Skeletal muscle satellite cell (primary cell): ENCODE measurements around the gene SGMS1.

Experiments
- H3K27me3 ChIP-seq: 2 replicates; pipeline ENCODE4 v1.7.0; 2013; ENCODE audit warnings: low read length; ENCODE audit not compliant: control insufficient read depth, insufficient read depth
- H3K36me3 ChIP-seq: 2 replicates; pipeline ENCODE4 v1.7.0; 2013; ENCODE audit warnings: mild to moderate bottlenecking, control low read depth, low read length; ENCODE audit not compliant: insufficient read depth
- H3K4me1 ChIP-seq: 2 replicates; pipeline ENCODE4 v1.7.0; 2013; ENCODE audit warnings: low read length; ENCODE audit not compliant: control insufficient read depth, insufficient read depth
- H3K4me2 ChIP-seq: 2 replicates; pipeline ENCODE4 v1.7.0; 2013; ENCODE audit warnings: mild to moderate bottlenecking, low read length
- H3K4me3 ChIP-seq: 2 replicates; pipeline ENCODE4 v1.7.0; 2013; ENCODE audit warnings: low read length
- H3K9ac ChIP-seq: 2 replicates; pipeline ENCODE4 v1.7.0; 2013; ENCODE audit warnings: mild to moderate bottlenecking, low read depth, low read length, moderate library complexity
- H3K9me3 ChIP-seq: replicated peaks from 2 replicates; pipeline ENCODE4 v1.7.0; 2013; ENCODE audit warnings: mild to moderate bottlenecking, control low read depth, low read length

SGMS1 gene

GRCh38 chr10:50561266-50561665 lies 62.5 kb downstream of the SGMS1 start:
- Histone ChIP-seq H3K4me2 (peak overlapping the region; percentile 22), H3K36me3 (no peaks in the 10 kb centered on the region), H3K4me1 (peaks cover 5% of the 10 kb centered on the region), H3K9me3 (no peaks in the 10 kb centered on the region), H3K9ac (no peak overlapping the region), H3K27me3 (no peaks in the 10 kb centered on the region), H3K4me3 (no peak overlapping the region)

GRCh38 chr10:50560370-50560769 lies 63.4 kb downstream of the SGMS1 start:
- Histone ChIP-seq H3K36me3 (no peaks in the 10 kb centered on the region), H3K4me2 (no peak overlapping the region), H3K9me3 (no peaks in the 10 kb centered on the region), H3K4me3 (no peak overlapping the region), H3K9ac (no peak overlapping the region), H3K27me3 (no peaks in the 10 kb centered on the region), H3K4me1 (peaks cover 5% of the 10 kb centered on the region)

GRCh38 chr10:50558371-50558770 lies 65.4 kb downstream of the SGMS1 start:
- H3K4me2 ChIP-seq: no peak overlapping the region
- no peaks in the 10 kb centered on the region for H3K27me3 ChIP-seq
- no peaks in the 10 kb centered on the region for H3K36me3 ChIP-seq
- H3K9me3 ChIP-seq: no peaks in the 10 kb centered on the region
- H3K4me3 ChIP-seq: no peak overlapping the region
- H3K9ac ChIP-seq: no peak overlapping the region
- peaks cover 5% of the 10 kb centered on the region for H3K4me1 ChIP-seq

- Histone ChIP-seq H3K4me1 (peaks cover 10% of the 10 kb centered on the region), H3K27me3 (no peaks in the 10 kb centered on the region), H3K4me3 (no peak overlapping the region), H3K9me3 (no peaks in the 10 kb centered on the region), H3K4me2 (no peak overlapping the region), H3K36me3 (no peaks in the 10 kb centered on the region), H3K9ac (no peak overlapping the region)
Measured at GRCh38 chr10:50557130-50557682, 66.5 kb downstream of the SGMS1 start.

DNA sequence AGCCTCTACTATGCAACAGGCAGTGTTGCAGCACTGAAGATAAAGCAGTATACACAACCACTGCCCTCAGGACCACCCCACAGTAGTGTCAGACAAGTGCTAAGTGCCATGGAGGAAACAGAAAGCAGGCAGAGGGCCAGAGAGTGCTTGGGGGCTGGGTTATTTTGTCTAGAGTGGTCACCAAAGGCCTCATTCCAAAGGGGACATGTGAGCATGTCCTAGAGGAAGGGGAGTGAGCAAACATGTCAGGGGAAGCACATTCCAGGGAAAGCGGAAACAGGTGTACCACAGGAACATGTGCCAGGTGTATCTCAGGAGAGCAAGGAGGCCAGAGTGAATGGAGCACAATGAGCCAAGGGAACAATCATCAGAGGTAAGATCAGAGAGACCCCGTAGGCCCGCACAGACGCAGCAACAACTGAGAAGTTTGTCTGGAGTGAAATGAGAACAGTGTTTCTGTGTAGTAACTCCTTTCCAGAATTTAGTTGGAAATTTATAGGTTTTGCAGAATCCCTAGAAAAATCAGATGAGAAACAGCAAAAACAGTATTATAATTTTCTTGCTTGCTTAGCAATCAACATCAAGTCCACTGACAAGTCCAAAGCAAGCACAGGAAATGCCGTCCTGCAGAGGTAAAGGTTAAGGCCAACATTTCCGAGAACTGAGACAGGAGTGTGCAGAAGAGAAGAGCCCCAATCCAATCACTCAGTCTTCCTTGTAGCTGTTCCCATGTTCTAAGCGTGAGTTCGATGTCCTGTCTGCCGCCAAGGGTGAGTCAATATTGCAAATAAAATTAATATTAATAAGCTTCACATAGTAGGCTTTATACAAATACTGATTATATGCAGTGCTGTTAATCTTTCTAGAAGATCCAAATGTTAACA lies 67.3 kb downstream of the SGMS1 start:
- H3K4me1 ChIP-seq: peaks cover 7% of the 10 kb centered on the region
- no peaks in the 10 kb centered on the region for H3K36me3 ChIP-seq
- H3K27me3 ChIP-seq: no peaks in the 10 kb centered on the region
- no peak overlapping the region for H3K4me2 ChIP-seq
- H3K9ac ChIP-seq: no peak overlapping the region
- H3K4me3 ChIP-seq: no peak overlapping the region
- no peaks in the 10 kb centered on the region for H3K9me3 ChIP-seq

- H3K4me2 ChIP-seq: no peak overlapping the region
- peaks cover 6% of the 10 kb centered on the region for H3K4me1 ChIP-seq
- no peaks in the 10 kb centered on the region for H3K9me3 ChIP-seq
- H3K4me3 ChIP-seq: no peak overlapping the region
- no peak overlapping the region for H3K9ac ChIP-seq
- no peaks in the 10 kb centered on the region for H3K27me3 ChIP-seq
- no peaks in the 10 kb centered on the region for H3K36me3 ChIP-seq
Measured at GRCh38 chr10:50554995-50555568, 68.7 kb downstream of the SGMS1 start.

- Histone ChIP-seq H3K9me3 (no peaks in the 10 kb centered on the region), H3K27me3 (no peaks in the 10 kb centered on the region), H3K4me3 (no peak overlapping the region), H3K4me1 (peaks cover 6% of the 10 kb centered on the region), H3K4me2 (no peak overlapping the region), H3K36me3 (no peaks in the 10 kb centered on the region), H3K9ac (no peak overlapping the region)
Measured at GRCh38 chr10:50554376-50554994, 69.3 kb downstream of the SGMS1 start.

DNA sequence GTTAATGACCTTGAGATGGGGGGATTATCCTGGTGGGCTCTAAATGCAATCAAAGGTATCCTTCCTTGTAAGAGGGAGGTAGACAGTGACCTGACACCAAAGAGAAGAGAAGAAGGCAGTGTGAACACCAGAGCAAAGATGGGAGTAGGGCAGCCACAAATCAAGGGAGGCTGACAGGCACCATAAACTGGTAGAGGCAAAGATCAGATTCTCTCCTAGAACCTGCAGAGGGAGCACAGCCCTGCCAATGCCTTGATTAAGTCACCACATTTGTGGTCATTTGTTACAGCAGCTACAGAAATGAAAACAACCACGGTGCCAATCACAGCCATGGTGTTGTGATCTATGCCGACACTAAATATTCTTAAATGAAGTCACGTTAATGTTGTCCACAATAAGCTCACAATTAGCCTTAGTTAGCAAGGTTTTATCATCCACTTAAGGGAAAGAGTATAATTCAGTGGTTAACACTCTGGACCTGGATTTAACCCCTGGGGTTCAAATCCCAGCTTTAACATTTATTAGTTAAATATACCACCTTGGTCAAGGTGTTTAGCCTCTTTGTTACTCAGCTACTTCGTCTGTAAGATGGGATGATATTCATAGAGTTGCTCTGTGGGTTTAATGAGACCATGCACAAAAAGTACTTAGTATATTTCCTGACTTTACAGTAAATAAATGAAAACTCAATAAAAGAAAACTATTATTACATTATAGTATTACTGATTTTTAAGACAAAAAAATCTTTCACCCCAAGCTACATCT lies 70.8 kb downstream of the SGMS1 start:
- no peaks in the 10 kb centered on the region for H3K9me3 ChIP-seq
- peaks cover 6% of the 10 kb centered on the region for H3K4me1 ChIP-seq
- H3K4me3 ChIP-seq: no peak overlapping the region
- H3K9ac ChIP-seq: no peak overlapping the region
- H3K36me3 ChIP-seq: no peaks in the 10 kb centered on the region
- H3K27me3 ChIP-seq: no peaks in the 10 kb centered on the region
- H3K4me2 ChIP-seq: no peak overlapping the region

DNA sequence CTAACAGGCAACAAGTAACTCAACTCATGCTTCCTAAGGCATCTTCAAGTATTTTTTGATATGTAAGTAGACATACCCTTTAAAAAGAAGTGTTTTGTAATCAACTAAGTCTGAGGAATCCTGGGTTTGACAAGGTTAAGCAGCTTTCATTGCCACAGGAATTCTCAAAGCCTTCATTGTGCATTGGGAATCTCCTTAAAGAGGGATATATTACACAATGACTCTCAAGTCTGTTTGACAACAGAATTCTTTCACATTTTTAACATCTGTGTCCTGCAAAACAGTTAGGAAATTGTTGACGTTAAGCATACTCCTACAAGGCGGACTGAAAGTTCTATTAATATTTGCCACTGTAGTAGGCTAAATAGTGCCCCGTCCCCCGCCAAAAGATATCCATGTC lies 71.4 kb downstream of the SGMS1 start:
- Histone ChIP-seq H3K4me1 (peaks cover 6% of the 10 kb centered on the region), H3K4me3 (no peak overlapping the region)

GRCh38 chr10:50551894-50552293 lies 71.9 kb downstream of the SGMS1 start:
- H3K27me3 ChIP-seq: no peaks in the 10 kb centered on the region

More for the DNA sequence above, 71.4 kb downstream of the SGMS1 start:
- Histone ChIP-seq H3K27me3 (no peaks in the 10 kb centered on the region), H3K36me3 (no peaks in the 10 kb centered on the region), H3K4me2 (no peak overlapping the region), H3K9ac (no peak overlapping the region), H3K9me3 (no peaks in the 10 kb centered on the region)

GRCh38 chr10:50550291-50550839 lies 73.4 kb downstream of the SGMS1 start:
- Histone ChIP-seq H3K4me1 (peaks cover 6% of the 10 kb centered on the region), H3K27me3 (no peaks in the 10 kb centered on the region), H3K36me3 (no peaks in the 10 kb centered on the region), H3K4me3 (no peak overlapping the region), H3K4me2 (no peak overlapping the region), H3K9ac (no peak overlapping the region), H3K9me3 (no peaks in the 10 kb centered on the region)

More at GRCh38 chr10:50551894-50552293, 71.9 kb downstream of the SGMS1 start:
- Histone ChIP-seq H3K4me1 (peaks cover 6% of the 10 kb centered on the region), H3K36me3 (no peaks in the 10 kb centered on the region), H3K9me3 (no peaks in the 10 kb centered on the region), H3K4me3 (no peak overlapping the region), H3K4me2 (no peak overlapping the region), H3K9ac (no peak overlapping the region)
